GM06990 (cell line): ENCODE data around the gene ACTN3.

Source experiments
- DNase-seq: peaks from one replicate; pipeline ENCODE4 v3.0.0-alpha.2; 2011; ENCODE audit not compliant: insufficient read length; ENCODE audit errors: extremely low read depth
- H3K27me3 ChIP-seq: replicated peaks from 2 replicates; pipeline ENCODE4 v1.6.0; 2011; ENCODE audit warnings: low read length; ENCODE audit not compliant: control insufficient read depth, insufficient read depth
- H3K36me3 ChIP-seq: 2 replicates; pipeline ENCODE4 v1.5.1; 2011; ENCODE audit warnings: low read length; ENCODE audit not compliant: control insufficient read depth, insufficient read depth
- H3K4me3 ChIP-seq: replicated peaks from 2 replicates; pipeline ENCODE4 v1.5.1; 2011; ENCODE audit warnings: low read depth, mild to moderate bottlenecking, control low read depth, low read length
- TF ChIP-seq, protein P1 (sequence below): IDR thresholded peaks from 2 replicates; pipeline ENCODE4 v1.5.1; 2011; ENCODE audit warnings: low read length, control low read depth, mild to moderate bottlenecking, inconsistent platforms; ENCODE audit not compliant: insufficient read depth, poor library complexity, severe bottlenecking

Gene ACTN3

GRCh38 chr11:66559142-66559865, 12.6 kb downstream of the ACTN3 start:
- TF ChIP-seq, protein P1, sequence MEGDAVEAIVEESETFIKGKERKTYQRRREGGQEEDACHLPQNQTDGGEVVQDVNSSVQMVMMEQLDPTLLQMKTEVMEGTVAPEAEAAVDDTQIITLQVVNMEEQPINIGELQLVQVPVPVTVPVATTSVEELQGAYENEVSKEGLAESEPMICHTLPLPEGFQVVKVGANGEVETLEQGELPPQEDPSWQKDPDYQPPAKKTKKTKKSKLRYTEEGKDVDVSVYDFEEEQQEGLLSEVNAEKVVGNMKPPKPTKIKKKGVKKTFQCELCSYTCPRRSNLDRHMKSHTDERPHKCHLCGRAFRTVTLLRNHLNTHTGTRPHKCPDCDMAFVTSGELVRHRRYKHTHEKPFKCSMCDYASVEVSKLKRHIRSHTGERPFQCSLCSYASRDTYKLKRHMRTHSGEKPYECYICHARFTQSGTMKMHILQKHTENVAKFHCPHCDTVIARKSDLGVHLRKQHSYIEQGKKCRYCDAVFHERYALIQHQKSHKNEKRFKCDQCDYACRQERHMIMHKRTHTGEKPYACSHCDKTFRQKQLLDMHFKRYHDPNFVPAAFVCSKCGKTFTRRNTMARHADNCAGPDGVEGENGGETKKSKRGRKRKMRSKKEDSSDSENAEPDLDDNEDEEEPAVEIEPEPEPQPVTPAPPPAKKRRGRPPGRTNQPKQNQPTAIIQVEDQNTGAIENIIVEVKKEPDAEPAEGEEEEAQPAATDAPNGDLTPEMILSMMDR: no peak
- Histone ChIP-seq H3K36me3 (no peaks in the 10 kb centered on the region), H3K27me3 (no peaks in the 10 kb centered on the region), H3K4me3 (no peak overlapping the region)
- DNase-seq: no peak

GRCh38 chr11:66559866-66560676, 13.4 kb downstream of the ACTN3 start:
- H3K27me3 ChIP-seq: no peaks in the 10 kb centered on the region; the same call in 1 of the 2 replicates
- TF ChIP-seq, protein P1: no peak
- H3K4me3 ChIP-seq: no peak overlapping the region
- H3K36me3 ChIP-seq: no peaks in the 10 kb centered on the region
- DNase-seq: no peak

- H3K4me3 ChIP-seq: no peak overlapping the region
- TF ChIP-seq, protein P1: no peak
- DNase-seq: no peak
- no peaks in the 10 kb centered on the region; the same call in 1 of the 2 replicates for H3K27me3 ChIP-seq
- H3K36me3 ChIP-seq: no peaks in the 10 kb centered on the region
These were observed 14.7 kb downstream of the ACTN3 start for GRCh38 chr11:66561178-66561974.

DNA sequence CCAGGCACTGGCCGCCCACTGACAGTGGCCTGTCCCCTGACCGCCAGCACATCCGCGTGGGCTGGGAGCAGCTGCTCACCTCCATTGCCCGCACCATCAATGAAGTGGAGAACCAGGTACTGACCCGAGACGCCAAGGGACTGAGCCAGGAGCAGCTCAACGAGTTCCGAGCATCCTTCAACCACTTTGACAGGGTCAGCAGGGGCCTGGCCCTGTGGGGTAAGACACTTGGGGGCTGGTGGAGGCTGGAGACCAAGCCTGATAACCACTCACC, 15.2 kb downstream of the ACTN3 start:
- no peaks in the 10 kb centered on the region for H3K36me3 ChIP-seq
- TF ChIP-seq, protein P1: no peak
- H3K27me3 ChIP-seq: no peaks in the 10 kb centered on the region; the same call in 1 of the 2 replicates
- H3K4me3 ChIP-seq: no peak overlapping the region
- DNase-seq: no peak

DNA sequence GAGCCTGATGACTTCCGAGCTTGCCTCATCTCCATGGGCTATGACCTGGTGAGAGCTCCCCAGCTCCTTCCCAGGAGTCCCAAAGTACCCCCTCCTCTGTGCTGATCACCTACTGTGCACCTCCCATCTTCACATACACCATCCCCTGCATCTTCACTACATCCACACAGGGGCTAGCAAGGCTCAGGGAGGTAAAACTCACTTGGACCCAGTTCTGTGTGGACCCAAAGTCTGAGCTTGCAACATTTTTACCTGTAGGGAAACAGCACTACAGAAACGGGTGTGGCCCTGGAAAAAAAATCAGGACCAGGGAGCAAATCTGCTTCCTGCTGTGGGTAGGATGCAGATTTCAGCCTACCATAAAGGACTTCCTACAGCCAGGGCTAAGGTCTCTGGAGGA, 15.6 kb downstream of the ACTN3 start:
- Histone ChIP-seq H3K27me3 (peaks cover under 1% of the 10 kb centered on the region; the same call in 1 of the 2 replicates), H3K36me3 (no peaks in the 10 kb centered on the region), H3K4me3 (no peak overlapping the region)
- TF ChIP-seq, protein P1: no peak
- no peak for DNase-seq
